ENCODE data around the gene LMTK2. TPM values are rescaled to one million over a fixed set of nuclear protein-coding genes. Genes with fewer than 3 reads are reported as not detected.

LMTK2 gene
- total RNA-seq, 2 experiments from 2014 or later: 11.2 to 13.0 TPM

DNA sequence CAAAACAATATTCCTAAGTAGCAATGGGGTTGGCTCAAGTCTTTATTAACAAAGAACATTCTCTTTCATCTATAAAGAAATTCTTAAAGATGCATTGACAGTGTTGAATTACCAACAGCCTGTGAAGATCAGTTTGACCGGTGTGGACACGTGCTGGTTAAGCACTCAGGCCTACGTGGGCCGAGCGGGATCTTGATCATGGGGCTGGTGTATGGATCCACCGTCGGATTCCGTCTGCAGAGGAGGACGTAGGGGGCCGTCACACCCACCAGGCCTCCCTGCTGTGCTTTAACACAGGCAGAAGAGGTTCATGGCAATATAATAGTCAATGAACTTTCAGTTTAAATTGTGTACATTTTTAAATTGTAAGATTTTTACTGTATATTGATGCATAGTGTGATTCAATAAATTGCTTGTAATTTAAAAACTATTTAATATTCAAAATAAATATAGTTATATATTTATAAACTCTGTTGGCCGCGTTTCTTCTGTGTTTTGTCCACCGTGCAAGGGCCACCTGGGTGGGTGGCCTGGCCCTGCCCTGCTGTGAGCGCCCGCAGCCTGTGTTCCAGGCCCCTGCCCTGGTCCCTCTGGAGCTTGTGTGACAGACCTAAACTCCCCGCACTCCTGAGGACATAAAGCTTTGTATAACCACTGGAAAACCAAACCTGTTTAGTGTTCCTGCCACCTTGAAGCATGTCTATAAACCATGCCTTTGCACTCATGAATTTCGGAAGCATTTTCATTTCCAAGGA lies 102.7 kb downstream of the LMTK2 start:
- Mint-ChIP-seq H3K27me3 (no peaks in the 10 kb centered on the region), H3K9me3 (no peaks in the 10 kb centered on the region), H3K36me3 (peaks cover 9% of the 10 kb centered on the region), H3K4me3 (peak overlapping the region; percentile 47), H3K27ac (no peak overlapping the region), H3K4me1 (peaks cover 8% of the 10 kb centered on the region)
- DNase-seq: no peak

DNA sequence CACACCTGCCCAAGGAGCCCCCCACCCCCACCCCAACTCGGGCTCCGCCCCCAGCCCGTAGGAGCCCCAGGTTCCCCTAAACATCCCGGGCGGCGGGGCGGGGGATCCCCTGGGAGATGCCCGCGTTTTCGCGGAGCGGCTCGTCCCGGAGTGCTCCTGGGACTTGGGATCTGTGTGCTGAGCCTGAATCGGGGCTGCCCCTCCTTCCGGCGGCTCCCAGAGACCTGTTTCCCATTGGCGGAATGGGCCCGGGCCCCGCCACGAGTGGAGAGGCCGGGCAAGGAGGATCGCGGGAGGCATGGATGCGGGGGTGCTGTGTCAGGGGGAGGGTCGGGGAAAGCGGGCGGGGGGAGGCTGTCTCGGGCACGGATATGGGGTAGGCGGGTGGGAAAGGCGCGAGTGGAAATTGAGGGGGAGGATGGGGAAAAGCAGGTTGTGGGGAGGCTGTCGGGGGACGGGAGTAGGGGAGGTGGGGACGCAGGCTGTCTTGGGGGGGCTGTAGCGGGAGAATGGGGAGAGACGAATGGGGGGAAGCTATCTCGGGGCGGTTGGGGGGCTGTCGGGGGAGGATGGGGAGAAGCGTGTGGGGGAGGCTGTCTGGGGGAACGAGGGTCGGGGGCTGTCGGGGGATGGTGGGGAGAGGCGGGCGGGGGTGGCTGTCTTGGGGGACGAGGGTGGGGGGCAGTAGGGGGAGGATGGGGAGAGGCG lies 104.0 kb downstream of the LMTK2 start:
- Mint-ChIP-seq H3K36me3 (peaks cover 3% of the 10 kb centered on the region), H3K4me3 (peak overlapping the region; percentile 32)
- DNase-seq: no peak

DNA sequence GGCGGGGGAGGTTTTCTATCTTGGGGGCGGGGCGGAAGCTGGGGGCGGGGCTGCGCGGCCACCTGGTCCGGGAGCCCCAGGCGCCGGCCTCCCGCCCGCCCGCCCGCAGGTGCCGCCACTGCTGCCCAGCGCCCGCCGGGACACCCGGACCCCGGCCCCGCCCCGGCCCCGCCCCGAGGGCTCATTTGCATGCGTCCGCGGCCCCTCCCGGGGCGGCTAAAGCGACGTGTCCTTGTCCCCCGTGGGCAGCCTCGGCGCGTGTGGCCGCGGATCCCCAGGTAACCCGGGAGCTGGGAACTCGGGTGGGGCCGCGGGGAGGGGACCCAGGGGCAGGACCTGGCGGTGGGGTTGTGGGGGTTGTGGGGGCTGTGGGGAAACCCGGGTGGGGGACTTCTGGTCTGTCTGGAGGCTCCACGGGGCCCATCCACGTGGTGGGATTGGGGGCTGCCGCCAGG lies 104.6 kb downstream of the LMTK2 start, which contains the start of gene BHLHA15:
Gene BHLHA15 (plus strand): TSS at position 219 of the 455 bp plus-strand sequence. CDS start 871 bp downstream, outside the sequence.
- peak; percentile 29 for DNase-seq

More for the DNA sequence above, 104.0 kb downstream of the LMTK2 start:
- H3K27me3 Mint-ChIP-seq: no peaks in the 10 kb centered on the region
- H3K27ac Mint-ChIP-seq: no peak overlapping the region
- H3K4me1 Mint-ChIP-seq: peaks cover 2% of the 10 kb centered on the region
- H3K9me3 Mint-ChIP-seq: no peaks in the 10 kb centered on the region

DNA sequence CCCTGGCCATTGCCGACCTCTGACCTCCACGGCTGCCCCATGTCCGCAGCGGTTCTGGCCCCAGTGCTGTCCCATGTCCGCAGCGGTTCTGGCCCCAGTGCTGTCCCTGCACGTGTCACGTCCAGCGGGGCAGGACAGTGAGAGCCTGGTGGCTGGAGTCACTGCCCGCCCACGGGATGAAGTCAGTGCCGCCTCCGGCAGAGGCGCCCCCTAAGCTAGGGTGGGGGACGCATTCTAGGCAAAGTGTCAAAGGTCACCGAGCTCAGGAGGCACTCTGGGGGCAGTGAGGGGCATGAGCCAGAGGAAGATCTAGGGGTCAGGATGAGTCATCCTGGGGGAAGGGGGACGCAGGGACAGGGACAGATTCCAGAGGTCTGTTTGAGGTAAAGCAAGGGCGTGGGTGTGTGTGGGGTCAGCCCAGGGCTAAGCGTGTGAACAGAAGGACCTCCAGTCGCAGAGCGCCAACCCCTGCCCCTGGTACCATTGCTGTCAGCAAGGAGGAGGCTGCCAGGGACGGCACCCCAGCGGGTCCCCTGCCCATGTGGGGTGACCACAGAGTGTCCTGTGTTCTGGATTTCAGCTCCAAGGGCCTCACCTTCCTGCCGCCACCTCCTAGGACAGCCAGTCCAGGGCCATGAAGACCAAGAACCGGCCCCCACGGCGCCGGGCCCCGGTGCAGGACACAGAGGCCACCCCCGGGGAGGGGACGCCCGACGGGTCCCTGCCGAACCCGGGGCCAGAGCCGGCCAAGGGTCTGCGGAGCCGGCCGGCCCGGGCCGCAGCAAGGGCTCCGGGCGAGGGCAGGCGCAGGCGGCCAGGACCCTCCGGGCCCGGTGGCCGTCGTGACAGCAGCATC lies 105.2 kb downstream of the LMTK2 start:
- Mint-ChIP-seq H3K27me3 (no peaks in the 10 kb centered on the region), H3K4me3 (peak overlapping the region; percentile 61), H3K36me3 (peaks cover 3% of the 10 kb centered on the region), H3K27ac (no peak overlapping the region), H3K4me1 (no peaks in the 10 kb centered on the region), H3K9me3 (no peaks in the 10 kb centered on the region)
- no peak for DNase-seq

More for the DNA sequence above, 104.6 kb downstream of the LMTK2 start, which contains the start of gene BHLHA15:
- H3K27ac Mint-ChIP-seq: no peak within 1 kb of the TSS
- H3K36me3 Mint-ChIP-seq: peaks cover 3% of the 10 kb centered on the region
- H3K27me3 Mint-ChIP-seq: no peaks in the 10 kb centered on the region
- no peaks in the 10 kb centered on the region for H3K4me1 Mint-ChIP-seq
- no peaks in the 10 kb centered on the region for H3K9me3 Mint-ChIP-seq
- peak within 1 kb of the TSS; percentile 61 for H3K4me3 Mint-ChIP-seq

DNA sequence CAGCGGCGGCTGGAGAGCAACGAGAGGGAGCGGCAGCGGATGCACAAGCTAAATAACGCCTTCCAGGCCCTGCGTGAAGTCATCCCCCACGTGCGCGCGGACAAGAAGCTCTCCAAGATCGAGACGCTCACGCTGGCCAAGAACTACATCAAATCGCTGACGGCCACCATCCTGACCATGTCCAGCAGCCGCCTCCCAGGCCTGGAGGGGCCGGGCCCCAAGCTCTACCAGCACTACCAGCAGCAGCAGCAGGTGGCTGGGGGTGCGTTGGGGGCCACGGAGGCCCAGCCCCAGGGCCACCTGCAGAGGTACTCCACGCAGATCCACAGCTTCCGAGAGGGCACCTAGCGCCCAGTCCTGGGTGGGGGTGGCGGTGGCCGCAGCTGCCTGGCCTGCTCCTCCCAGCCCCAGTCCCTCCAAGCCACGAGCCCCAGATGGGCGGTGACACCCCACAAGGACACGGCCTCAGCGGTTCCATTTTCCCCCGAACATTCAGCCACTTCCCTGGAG lies 105.9 kb downstream of the LMTK2 start:
- Mint-ChIP-seq H3K27ac (no peak overlapping the region), H3K4me3 (no peak overlapping the region), H3K4me1 (no peaks in the 10 kb centered on the region), H3K9me3 (no peaks in the 10 kb centered on the region), H3K27me3 (no peaks in the 10 kb centered on the region), H3K36me3 (no peaks in the 10 kb centered on the region)
- DNase-seq: no peak

DNA sequence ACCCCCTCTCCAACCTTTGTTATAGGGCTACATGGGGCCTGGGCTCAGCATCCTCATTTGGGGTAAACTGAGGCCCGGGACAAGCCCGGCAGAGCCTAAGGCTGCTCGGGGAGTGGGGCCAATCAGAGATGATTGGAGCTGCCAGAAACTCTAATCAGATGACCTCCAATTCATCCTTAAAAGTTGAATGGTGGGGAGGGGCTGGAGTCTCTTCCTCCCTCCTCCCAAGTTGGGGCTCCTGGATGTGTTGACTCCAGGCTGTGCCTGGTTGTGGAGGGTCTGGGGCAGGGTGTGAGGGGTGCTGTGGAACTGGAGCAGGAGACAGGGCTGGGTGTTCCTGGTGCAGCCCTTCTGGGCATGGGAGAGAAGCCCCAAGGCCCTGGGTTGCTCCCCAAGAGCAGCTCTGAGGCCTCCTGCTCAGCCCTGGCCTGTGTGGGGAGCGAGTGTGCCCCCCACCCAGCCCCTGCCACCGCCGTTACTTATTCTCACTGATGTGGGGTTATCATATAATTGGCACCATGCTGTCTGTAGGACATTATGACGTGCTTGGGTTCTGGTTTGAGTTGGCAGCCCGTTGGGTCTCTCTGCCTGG lies 106.7 kb downstream of the LMTK2 start:
- no peaks in the 10 kb centered on the region for H3K36me3 Mint-ChIP-seq
- H3K27me3 Mint-ChIP-seq: no peaks in the 10 kb centered on the region
- H3K27ac Mint-ChIP-seq: no peak overlapping the region
- H3K9me3 Mint-ChIP-seq: no peaks in the 10 kb centered on the region
- H3K4me3 Mint-ChIP-seq: no peak overlapping the region
- H3K4me1 Mint-ChIP-seq: peaks cover 4% of the 10 kb centered on the region
- DNase-seq: no peak

DNA sequence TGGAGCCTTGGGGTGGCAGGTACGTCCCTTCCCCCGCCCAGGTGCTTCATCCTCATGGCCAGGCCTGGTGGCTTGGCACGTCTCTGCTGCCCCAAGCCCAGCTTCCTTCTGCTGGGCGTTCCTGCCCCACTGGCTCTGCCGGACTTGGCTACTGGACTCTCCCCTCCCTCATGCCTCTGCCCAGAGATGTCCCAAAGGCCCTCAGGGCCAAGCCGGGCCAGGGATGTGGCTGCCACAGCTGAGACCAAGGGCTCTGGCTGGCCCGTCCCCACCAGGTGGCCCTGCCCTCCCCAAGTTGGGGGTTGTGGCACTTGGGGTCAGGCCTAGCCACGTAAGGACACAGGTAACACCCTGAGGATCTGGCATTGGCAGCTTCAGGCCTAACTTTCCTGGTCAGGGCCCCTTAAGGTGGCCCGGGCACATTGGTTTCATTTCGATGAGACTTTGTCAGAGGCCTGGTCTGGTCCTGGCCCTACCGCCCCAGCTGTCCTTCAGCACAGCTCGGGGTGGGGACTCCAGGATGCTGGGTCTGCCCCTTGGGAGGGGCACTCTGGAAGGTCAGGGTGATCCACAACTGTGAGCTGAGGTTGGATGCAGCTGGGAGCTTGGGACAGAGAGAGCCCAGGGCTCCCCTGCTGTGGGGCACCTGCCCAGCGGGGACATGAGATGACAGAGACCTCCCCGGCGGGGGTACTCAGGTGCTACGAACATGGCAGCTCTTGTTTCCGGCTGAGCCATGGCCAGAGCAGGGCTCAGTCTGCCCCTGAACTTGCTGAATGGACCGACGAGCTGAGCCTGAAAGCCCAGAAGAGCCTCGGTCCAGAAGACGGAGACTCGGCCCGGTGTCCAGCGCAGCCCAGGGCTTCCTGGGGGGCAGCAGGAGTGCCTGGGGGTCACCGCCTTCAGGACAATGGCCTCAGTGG lies 107.5 kb downstream of the LMTK2 start:
- Mint-ChIP-seq H3K9me3 (no peaks in the 10 kb centered on the region), H3K4me3 (no peak overlapping the region), H3K4me1 (peaks cover 8% of the 10 kb centered on the region), H3K36me3 (no peaks in the 10 kb centered on the region), H3K27me3 (no peaks in the 10 kb centered on the region), H3K27ac (no peak overlapping the region)
- no peak for DNase-seq

DNA sequence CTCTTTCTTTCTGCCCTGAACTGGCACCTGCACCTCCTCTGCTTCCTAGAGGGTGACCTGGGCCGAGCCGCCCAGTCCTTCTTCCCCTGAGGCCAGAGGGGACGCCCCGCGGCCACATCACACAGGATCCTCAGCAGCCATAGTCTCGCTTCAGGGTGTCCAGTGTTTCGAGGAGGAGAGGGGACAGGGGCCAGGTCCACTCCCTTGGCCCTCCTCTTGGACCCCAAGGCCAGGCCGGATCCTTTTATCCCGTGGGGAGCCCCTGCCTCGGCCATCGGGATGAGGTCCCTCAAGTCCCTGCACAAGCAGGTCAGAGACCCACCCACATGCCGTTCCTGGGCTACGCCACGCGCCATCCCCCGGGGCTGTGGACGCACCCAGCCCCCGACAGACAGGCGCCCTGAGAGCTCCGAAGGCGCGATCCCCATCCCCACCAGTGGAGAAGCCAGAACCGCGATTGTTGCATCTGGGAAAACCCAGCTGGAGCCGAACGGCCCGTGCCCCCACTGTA lies 108.2 kb downstream of the LMTK2 start:
- Mint-ChIP-seq H3K4me1 (peaks cover 10% of the 10 kb centered on the region), H3K9me3 (no peaks in the 10 kb centered on the region), H3K36me3 (no peaks in the 10 kb centered on the region), H3K27me3 (no peaks in the 10 kb centered on the region), H3K4me3 (no peak overlapping the region), H3K27ac (no peak overlapping the region)
- no peak for DNase-seq

DNA sequence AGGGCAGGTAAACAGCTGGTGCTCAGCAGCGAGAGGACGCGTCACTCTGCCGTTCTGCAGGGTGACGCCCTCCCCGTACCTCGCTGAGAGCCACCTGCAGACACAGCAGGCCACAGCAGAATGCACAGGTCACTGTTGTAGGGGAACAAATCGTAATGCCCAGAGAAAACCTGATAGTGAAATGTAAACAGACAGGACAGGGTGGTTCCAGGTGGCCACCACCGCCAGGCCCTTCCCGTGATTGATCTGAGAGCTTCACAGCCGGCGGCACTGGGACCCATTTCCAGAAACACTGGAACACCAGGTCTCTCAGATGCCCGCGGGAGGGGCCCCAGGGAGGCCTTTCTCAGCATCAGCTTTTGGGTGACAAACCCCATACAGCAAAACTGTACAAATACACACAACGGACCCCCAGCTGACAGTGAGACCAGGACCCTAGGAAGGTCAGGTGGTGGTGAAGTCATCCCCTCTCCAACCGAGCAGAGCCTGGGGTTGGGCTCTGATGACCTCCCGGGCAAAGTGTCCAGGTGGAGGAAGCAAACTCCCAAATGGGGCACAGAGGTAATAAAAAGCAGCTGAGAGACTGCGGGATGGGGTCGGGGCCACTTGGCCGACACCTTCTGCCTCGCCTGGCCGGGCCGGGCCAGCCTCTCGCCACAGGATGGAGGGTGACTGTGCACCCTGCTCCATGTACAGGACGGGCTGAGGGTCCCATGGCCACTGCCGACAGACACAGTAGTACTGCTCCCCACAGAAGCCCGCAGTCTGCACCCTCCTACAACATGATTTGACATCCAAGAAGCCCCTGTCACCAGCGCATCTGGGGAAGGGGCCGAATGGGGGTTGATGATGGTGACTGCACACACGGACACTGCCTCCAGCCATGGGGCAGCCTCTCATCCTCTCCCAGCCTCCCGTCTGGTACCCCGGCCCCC lies 109.2 kb downstream of the LMTK2 start:
- Mint-ChIP-seq H3K9me3 (no peaks in the 10 kb centered on the region), H3K4me1 (peaks cover 10% of the 10 kb centered on the region), H3K27me3 (no peaks in the 10 kb centered on the region), H3K4me3 (no peak overlapping the region), H3K36me3 (no peaks in the 10 kb centered on the region), H3K27ac (no peak overlapping the region)
- DNase-seq: no peak

DNA sequence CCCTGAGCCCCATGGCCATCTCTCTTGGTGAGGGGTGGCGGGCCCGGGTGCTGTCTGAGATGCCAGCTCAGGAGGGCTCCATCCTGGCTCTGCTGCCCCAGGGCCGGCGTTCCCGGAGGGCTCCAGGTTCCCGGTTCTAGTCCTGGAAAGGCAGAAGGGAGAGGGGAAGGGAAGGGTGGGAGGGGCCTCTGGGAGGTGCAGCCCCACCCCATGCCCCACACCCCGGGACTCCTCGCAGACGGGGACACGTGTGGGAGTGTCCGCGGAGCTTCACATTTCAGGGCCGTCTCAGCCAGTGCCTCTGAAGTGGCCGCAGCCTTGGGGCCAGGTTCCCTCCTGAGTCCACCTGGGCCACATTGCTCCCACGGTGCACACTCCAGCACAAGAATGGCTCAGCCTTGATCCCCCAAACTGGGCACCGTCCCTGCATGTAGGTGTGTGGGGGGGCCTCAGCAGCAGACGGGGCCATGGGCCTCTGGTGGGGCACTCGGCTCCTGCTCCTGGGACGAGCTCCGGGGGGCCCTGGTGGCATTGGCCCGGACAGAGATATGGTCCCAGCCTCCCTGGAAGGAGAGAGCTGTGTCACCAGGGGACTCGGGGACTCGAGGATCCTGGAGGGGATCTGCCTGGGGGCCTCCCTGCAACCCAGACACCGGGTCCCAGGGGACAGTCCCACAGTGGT lies 110.4 kb downstream of the LMTK2 start:
- Mint-ChIP-seq H3K36me3 (no peaks in the 10 kb centered on the region), H3K4me3 (no peak overlapping the region), H3K27ac (no peak overlapping the region), H3K27me3 (no peaks in the 10 kb centered on the region), H3K9me3 (no peaks in the 10 kb centered on the region), H3K4me1 (peaks cover 10% of the 10 kb centered on the region)
- DNase-seq: no peak

DNA sequence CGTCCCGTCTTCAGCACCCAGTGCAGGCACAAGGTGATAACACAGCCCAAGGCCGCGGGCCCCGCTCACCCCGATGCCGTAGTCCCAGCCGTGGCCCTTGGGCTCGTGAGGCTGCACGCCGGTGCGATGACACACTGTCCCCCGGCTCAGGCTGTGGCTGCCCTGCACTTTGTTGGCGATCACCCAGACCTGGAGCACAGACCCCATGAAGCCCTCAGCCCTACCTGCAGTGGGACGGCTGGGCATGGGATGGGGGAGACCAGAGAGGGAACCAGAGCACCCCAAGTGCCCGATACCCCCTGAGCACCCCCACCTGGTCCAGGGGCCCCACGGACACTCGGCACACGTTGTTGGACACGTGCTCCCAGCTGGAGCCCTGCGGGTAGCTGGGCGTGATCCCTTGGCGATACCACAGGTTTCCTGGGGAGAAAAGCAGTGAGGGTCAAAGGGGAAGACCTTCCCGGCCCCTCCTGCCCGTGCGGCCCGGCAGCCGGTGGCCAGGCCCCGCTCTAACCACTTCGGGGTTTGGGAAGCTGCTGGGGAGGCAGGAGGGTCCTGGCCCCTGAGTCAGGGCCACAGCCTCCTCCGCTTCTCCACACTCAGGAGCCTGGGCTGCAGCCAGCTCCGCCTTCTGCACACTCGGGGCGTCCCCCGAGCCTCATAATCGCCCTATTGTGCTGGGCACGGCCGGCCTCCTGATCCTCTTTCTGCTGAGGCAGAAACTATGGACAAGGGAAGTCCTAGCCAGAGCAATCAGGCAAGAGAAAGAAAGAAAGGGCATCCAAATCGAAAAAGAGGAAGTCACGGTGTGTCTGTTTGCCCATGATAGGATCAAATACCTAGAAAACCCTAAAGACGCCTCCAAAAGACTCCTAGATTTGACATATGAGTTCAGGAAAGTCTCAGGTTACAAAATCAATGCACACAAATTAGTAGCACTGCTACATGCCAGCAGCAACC lies 111.2 kb downstream of the LMTK2 start:
- Mint-ChIP-seq H3K9me3 (no peaks in the 10 kb centered on the region), H3K27me3 (no peaks in the 10 kb centered on the region), H3K4me1 (peaks cover 10% of the 10 kb centered on the region), H3K4me3 (no peak overlapping the region), H3K36me3 (no peaks in the 10 kb centered on the region), H3K27ac (peak overlapping the region; percentile 48)
- DNase-seq: no peak

All from activated naive CD8-positive, alpha-beta T cell treated with anti-CD3 and anti-CD28 coated beads for 36 hours (primary cell).